ENCODE data around the gene SULT6B1. TPM values are rescaled to one million over a fixed set of nuclear protein-coding genes. Genes with fewer than 3 reads are reported as not detected.

The SULT6B1 gene
- total and polyA plus RNA-seq, 2 donors (not counting 3 experiments of a cell fraction or from before 2014, with no cell fraction given) = not detected

DNA sequence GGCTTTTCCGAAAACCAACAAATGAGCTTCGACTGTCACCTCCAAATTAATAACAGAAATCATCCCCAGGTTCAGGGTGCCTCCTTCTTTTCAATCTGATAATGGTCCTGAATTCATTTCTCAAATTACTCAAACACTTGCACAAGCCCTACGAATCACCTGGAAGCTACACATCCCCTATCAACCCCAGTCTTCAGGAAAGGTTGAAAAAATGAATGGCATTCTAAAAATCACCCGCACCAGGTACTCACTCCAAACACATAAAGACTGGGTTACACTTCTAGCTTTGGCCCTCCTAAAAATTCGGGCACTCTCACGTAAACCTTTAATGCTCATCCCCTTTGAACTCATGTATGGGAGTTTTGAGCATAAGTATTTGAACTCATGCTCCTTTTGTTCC lies 55.6 kb downstream of the SULT6B1 start:
- H3K36me3 ChIP-seq (ENCODE audit: control insufficient read depth in 2 of 2, extremely low read depth in 1 of 2, insufficient read depth in 2 of 2, low read length in 2 of 2) = peaks cover 12 to 20% of the 10 kb centered on the region in 2 experiments
- POLR2A ChIA-PET = no interaction called here
- H3K27ac ChIP-seq (ENCODE audit: insufficient read depth, low read depth, low read length) = no peak overlapping the region
- dilution Hi-C loops (cut with MboI; ENCODE audit: extremely low pct_ligation_motif_present, low sequenced_read_pairs) = no loop called here
- CTCF ChIA-PET = no interaction called here
- DNase-seq (ENCODE audit: low read depth, low spot score) (no peak), FAIRE-seq (no peak)
- no peaks in the 10 kb centered on the region for H4K20me1 ChIP-seq (replicated peaks; ENCODE audit: control insufficient read depth, extremely low read depth, insufficient read depth, low read length)
- H3K9me3 ChIP-seq (replicated peaks; ENCODE audit: control insufficient read depth, insufficient read depth, low read length) = no peaks in the 10 kb centered on the region
- intact Hi-C loops (cut with micrococcal nuclease) = no loop called here
- H3K9ac ChIP-seq (replicated peaks; ENCODE audit: extremely low read depth, insufficient read depth, low read length) = no peak overlapping the region
- no TSS peak for BruUV-seq (replicated peaks)
- H3K79me2 ChIP-seq (ENCODE audit: control insufficient read depth, insufficient read depth, low read length) = no peaks in the 10 kb centered on the region
- H3K27me3 ChIP-seq (ENCODE audit: control insufficient read depth in 2 of 2, insufficient read depth in 2 of 2, low read length in 2 of 2) = no peaks in the 10 kb centered on the region
- H2AFZ ChIP-seq (ENCODE audit: low read depth, low read length) = no peak overlapping the region
- no peaks in the 10 kb centered on the region for H3K4me1 ChIP-seq (ENCODE audit: control insufficient read depth, extremely low read depth, insufficient read depth, low read length)
- H3K9me1 ChIP-seq (replicated peaks; ENCODE audit: control insufficient read depth, extremely low read depth, insufficient read depth, low read length) = no peaks in the 10 kb centered on the region
- TF ChIP-seq MAX (IDR thresholded peaks at IDR 0.05; ENCODE audit: insufficient read depth, insufficient read length) (no peak), GATA2 (IDR thresholded peaks at IDR 0.05; ENCODE audit: insufficient read depth, insufficient read length, low read depth, low read length) (no peak), CTCF (IDR thresholded peaks at IDR 0.05; ENCODE audit: extremely low read depth in 1 of 2, insufficient read depth in 1 of 2, low read depth in 1 of 2, low read length in 2 of 2) (no peak), POLR2A (IDR thresholded peaks at IDR 0.05; ENCODE audit: low read depth, low read length) (no peak), POLR2AphosphoS5 (IDR thresholded peaks at IDR 0.05; ENCODE audit: insufficient read depth, low read depth, low read length) (no peak)
- no peak overlapping the region for H3K4me3 ChIP-seq (replicated peaks in 1 of 3; ENCODE audit: insufficient read depth in 1 of 3, low read depth in 1 of 3, low read length in 3 of 3)
- H3K4me2 ChIP-seq (ENCODE audit: insufficient read depth, low read length) = no peak overlapping the region

DNA sequence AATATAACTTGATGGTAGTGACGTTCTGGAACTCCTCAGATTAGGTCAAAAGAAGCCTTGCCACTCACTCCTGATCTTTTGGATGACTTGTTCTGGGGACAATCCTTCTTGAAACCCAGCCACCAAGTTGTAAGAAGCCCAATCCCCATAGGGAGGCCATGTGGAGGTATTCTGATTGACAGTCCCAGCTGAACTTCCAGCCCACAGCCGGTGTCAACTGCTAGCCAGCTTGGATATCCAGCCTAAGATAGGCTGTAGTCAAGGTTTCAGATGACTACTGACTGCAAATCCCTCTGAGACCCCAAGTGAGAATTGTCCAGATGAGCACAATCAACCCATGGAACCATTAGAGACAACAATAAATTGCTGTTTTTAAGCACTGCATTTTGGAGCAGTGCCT lies 63.1 kb downstream of the SULT6B1 start:
- Histone ChIP-seq H3K4me2 (ENCODE audit: insufficient read depth, low read length) (no peak overlapping the region), H3K36me3 (ENCODE audit: control insufficient read depth in 2 of 2, extremely low read depth in 1 of 2, insufficient read depth in 2 of 2, low read length in 2 of 2) (peaks cover 0 to 9% of the 10 kb centered on the region in 2 experiments), H3K27ac (ENCODE audit: insufficient read depth, low read depth, low read length) (no peak overlapping the region), H3K79me2 (ENCODE audit: control insufficient read depth, insufficient read depth, low read length) (no peaks in the 10 kb centered on the region), H3K4me3 (replicated peaks in 1 of 3; ENCODE audit: insufficient read depth in 1 of 3, low read depth in 1 of 3, low read length in 3 of 3) (no peak overlapping the region), H2AFZ (ENCODE audit: low read depth, low read length) (no peak overlapping the region), H3K9me1 (replicated peaks; ENCODE audit: control insufficient read depth, extremely low read depth, insufficient read depth, low read length) (no peaks in the 10 kb centered on the region), H3K9me3 (replicated peaks; ENCODE audit: control insufficient read depth, insufficient read depth, low read length) (no peaks in the 10 kb centered on the region), H3K9ac (replicated peaks; ENCODE audit: extremely low read depth, insufficient read depth, low read length) (no peak overlapping the region), H3K27me3 (ENCODE audit: control insufficient read depth in 2 of 2, insufficient read depth in 2 of 2, low read length in 2 of 2) (no peaks in the 10 kb centered on the region), H3K4me1 (ENCODE audit: control insufficient read depth, extremely low read depth, insufficient read depth, low read length) (no peaks in the 10 kb centered on the region), H4K20me1 (replicated peaks; ENCODE audit: control insufficient read depth, extremely low read depth, insufficient read depth, low read length) (no peaks in the 10 kb centered on the region)
- FAIRE-seq (no peak), DNase-seq (ENCODE audit: low read depth, low spot score) (no peak)
- dilution Hi-C loops (cut with MboI; ENCODE audit: extremely low pct_ligation_motif_present, low sequenced_read_pairs) = no loop called here
- BruUV-seq (replicated peaks) = no TSS peak
- TF ChIP-seq POLR2AphosphoS5 (IDR thresholded peaks at IDR 0.05; ENCODE audit: insufficient read depth, low read depth, low read length) = no peak
- no peak for TF ChIP-seq FOS (IDR thresholded peaks at IDR 0.05; ENCODE audit: borderline replicate concordance, insufficient read depth, low read length)
- no peak for TF ChIP-seq JUN (IDR thresholded peaks at IDR 0.05; ENCODE audit: borderline replicate concordance, insufficient read depth, insufficient read length, low read depth)
- TF ChIP-seq EZH2 (IDR thresholded peaks at IDR 0.05; ENCODE audit: borderline replicate concordance, low read depth, low read length, severe bottlenecking) = no peak
- TF ChIP-seq GATA2 (IDR thresholded peaks at IDR 0.05; ENCODE audit: insufficient read depth, insufficient read length, low read depth, low read length) = no peak
- no peak for TF ChIP-seq MYC (IDR thresholded peaks at IDR 0.05; ENCODE audit: low read depth, low read length)
- no peak for TF ChIP-seq CTCF (IDR thresholded peaks at IDR 0.05; ENCODE audit: extremely low read depth in 1 of 2, insufficient read depth in 1 of 2, low read depth in 1 of 2, low read length in 2 of 2)
- no peak for TF ChIP-seq MAX (IDR thresholded peaks at IDR 0.05; ENCODE audit: insufficient read depth, insufficient read length)
- no peak for TF ChIP-seq POLR2A (IDR thresholded peaks at IDR 0.05; ENCODE audit: low read depth, low read length)
- POLR2A ChIA-PET = interaction anchor here (0.6 kb wide), 1 partner anchor 15 kb away, joined by 7 read pairs; no protein-coding TSS in a partner anchor
- intact Hi-C loops (cut with micrococcal nuclease) = no loop called here
- CTCF ChIA-PET = no interaction called here
